Gastroesophageal sphincter (tissue), 3 donors: ENCODE data around the gene RAX.

Experiments used
- CTCF ChIP-seq, 4 experiments: fragments of 200-600 bp in 2 of 4; fragments of 450-650 bp in 2 of 4; sonication (generic) in 1 of 4; IDR thresholded peaks; one replicate each; pipeline ENCODE4 v1.5.1; 2017 to 2019; ENCODE audit warnings: antibody characterized with exemption in 4 of 4, mild to moderate bottlenecking in 2 of 4, moderate library complexity in 2 of 4
- EP300 ChIP-seq: sonication (generic); formaldehyde crosslinking; IDR thresholded peaks from one replicate; pipeline ENCODE4 v1.6.1; 2017; ENCODE audit warnings: antibody characterized with exemption, mild to moderate bottlenecking
- POLR2A ChIP-seq, 2 donors: fragments of 450-650 bp; IDR thresholded peaks; one replicate each; pipeline ENCODE4 v1.6.1; 2017; ENCODE audit warnings: antibody characterized with exemption in 2 of 2, mild to moderate bottlenecking in 2 of 2, moderate library complexity in 1 of 2
- POLR2AphosphoS5 ChIP-seq: sonication (generic); formaldehyde crosslinking; IDR thresholded peaks from one replicate; pipeline ENCODE4 v1.6.1; 2017; ENCODE audit warnings: antibody characterized with exemption

GRCh38 chr18:59265974-59266369 is 7.3 kb downstream of the RAX start:
- TF ChIP-seq POLR2A (IDR thresholded peaks at IDR 0.05) = no peak
- no peak for TF ChIP-seq CTCF (IDR thresholded peaks at IDR 0.05)
- no peak for TF ChIP-seq EP300
- TF ChIP-seq POLR2AphosphoS5 = no peak
